ENCODE measurements around the gene MPPED2.

- TF ChIP-seq CTCF (IDR thresholded peaks at IDR 0.05) (no peak), POLR2A (IDR thresholded peaks at IDR 0.05) (no peak)
Observed at GRCh38 chr11:30405385-30405784, 180.8 kb downstream of the MPPED2 start.
